DMS 273 treated with DMSO at 0.1 percent for 48 hours (cell line): ENCODE data around the gene MRPL36.

Source experiments
- DNase-seq: peaks from one replicate; lab custom pipeline; 2025; lab: John Stamatoyannopoulos, UW

MRPL36 gene

GRCh38 chr5:1764606-1764960, 35.1 kb downstream of the MRPL36 start:
- DNase-seq, result no peak

DNA sequence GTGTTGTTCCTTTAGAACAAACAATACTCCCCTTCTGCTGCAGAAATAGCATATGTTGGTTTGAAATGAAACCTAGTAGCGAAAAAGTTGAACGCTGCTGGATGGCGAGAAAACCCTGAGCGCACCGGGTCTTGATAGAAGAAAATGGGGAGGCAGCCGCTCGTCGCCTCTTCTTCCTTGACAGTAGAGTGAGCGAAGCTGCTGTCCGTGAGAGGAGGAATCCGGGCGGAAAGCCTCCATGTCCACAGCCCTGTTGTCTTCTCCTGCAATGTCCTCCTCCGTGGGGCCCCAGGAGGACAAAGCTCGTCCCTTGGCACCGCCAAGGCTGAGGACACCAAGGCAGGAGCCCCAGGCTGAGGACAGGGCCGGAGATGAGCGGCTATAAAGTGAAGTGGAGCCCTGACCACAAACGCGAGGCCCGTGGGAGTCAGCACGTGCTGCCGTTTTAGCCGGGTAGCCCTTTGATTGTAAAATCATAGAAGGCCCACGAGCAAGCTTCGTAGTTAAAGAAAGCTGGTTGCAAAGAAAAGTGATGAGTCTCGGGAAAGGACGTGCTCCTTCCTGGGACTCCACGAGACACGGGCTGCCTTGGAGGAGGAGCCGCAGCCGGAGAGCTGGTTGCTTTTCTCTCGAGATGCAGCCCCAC, 35.6 kb downstream of the MRPL36 start:
- DNase-seq, result no peak

GRCh38 chr5:1763548-1763911, 36.1 kb downstream of the MRPL36 start:
- DNase-seq, result no peak

DNA sequence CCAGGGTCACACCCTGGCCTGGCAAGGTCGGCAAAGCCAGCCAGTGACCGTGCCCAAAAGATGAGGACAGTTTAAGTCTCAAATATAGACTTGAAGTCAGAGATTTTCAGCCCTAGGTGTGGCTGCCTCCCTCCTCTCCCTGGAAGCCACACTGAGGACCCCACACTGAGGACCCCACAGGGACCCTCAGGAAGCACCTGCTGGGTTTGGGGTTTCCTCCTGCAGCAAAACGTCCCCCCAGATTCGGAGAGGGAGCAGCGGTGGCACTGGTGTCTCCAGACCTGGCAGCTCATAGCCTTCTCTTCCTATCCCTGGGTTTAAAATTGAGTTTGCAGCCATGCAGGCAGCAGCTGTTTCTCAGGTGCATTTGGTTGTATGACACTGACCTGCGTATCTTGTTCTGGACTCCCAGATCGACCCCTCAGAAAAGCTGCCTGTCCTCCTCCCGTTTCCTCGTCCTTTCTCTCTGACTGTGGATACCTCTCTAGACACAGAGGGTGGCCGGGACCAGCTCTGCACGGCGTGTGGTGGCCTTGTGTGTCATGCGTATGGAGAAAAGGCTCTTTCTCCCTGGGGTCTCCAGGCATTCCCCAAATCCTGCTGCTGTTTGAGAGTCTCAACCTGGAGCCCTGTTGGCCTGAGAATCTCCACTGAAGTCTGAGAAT, 36.6 kb downstream of the MRPL36 start:
- DNase-seq, result no peak

DNA sequence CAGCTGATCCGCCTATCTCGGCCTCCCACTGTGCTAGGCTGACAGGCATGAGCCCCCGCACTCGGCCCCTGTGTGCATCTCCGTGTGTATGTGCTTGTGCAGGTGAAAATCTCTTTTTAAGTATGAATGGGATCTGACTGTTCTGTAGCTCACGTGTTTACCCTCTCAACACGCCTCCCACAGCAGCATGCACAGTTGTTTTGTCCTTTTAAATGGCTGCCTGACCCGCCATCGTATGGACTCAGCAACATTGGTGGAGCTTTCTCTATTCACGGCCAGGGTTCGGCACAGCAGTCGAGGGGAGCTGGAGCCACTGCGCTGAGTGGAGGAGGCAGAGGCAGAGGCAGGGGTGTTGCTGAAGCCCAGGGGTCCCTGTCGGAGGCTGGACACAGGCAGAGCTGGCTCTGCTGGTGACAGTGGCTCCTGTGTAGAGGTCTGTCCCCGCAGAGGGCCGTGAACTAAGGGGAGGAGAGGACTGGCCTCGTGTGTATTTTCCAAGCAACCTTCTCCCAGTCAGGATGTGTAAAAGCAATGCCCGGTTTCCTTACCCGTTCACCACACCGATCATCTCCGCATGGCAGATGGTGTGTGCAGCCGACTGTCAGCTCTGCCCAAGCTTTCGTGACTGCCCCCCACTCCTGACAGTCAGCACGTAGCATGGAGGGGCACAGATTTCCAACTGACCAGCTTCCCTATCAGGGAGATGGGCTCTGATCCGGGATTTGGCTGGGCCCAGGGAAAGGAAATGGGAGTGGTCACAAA, 37.3 kb downstream of the MRPL36 start:
- no peak for DNase-seq

GRCh38 chr5:1761453-1761755, 38.2 kb downstream of the MRPL36 start:
- no peak for DNase-seq

- DNase-seq, result no peak
Observed at GRCh38 chr5:1760656-1761452, 38.8 kb downstream of the MRPL36 start.

DNA sequence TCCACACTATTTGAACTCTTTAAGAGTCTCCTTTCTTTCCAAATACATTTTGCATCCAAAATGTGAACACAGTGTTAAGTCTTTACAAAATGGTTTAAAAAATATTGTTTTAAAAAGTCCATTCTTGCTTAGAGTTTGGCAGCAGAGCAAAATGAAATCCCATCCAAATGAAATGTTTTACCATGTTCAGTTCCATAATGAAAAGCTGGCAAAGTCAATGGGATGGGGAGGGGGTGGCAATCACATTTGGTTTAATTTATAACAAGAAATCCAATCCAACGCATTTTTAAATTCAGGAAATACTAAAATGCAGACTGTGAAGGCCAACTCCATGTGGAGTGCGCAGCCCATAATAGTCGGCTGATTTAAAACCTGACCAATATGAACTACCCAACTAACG, 39.4 kb downstream of the MRPL36 start:
- DNase-seq, result no peak

DNA sequence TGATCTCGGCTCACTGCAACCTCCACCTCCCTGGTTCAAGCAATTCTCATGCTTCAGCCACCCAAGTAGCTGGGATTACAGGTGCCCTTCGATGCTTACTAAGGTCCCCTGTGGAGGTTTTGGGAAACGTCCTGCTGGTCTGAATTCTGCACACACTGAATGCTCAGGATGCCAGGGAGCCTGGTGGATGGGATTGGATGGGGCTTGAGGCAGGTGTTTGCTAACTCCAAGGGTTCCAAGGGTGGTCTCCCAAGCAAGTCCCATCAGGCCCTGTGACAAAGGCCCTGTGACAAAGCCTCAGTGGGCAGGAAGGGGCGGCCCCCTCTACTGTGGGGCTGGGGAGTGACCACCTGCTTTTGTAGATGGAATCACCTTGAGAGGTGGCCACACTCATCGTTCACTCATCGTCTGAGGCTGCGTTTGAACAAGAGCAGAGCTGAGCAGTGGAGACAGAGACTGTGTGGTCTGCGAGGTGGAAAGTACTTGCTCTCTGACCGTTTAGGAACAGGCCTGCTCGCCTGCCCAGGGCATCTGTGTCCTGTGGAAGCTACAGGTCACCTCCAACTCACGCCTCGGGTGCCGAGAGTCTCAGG, 40.2 kb downstream of the MRPL36 start:
- DNase-seq, result no peak

GRCh38 chr5:1758574-1758973, 41.1 kb downstream of the MRPL36 start:
- no peak for DNase-seq

- DNase-seq, result no peak
Observed at GRCh38 chr5:1757511-1757910, 42.1 kb downstream of the MRPL36 start.

- DNase-seq, result no peak
Observed at GRCh38 chr5:1756481-1756880, 43.2 kb downstream of the MRPL36 start.

GRCh38 chr5:1755321-1755949, 44.2 kb downstream of the MRPL36 start:
- DNase-seq, result no peak

DNA sequence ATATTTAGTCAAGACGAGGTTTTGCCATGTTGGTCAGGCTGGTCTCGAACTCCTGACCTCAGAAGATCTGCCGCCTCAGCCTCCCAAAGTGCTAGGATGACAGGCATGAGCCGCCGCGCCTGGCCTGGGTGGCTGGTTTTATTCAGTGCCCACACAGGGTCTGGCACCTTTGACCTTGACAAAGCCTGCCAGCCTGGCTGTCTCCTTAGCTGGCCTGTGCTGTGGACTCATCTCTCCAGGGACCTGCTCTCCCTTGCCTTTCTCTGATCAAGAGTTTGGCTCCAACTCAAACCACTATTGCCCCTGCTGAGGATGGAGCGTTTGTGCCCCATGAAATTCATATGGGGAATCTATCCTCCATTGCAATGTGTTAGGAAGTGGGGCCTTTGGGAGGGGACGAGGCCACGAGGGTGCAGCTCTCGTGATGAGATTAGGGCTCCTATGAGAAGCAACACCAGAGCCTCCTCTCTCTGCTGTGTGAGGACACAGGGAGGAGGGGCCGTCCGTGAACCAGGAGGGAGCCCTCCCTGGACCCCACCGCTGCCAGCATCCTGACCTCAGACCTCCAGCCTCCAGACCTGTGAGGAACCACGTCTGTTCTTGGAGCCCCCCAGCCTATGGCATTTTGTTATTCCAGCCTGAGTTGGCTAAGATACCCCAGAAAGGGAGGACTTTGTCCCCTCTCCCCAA, 45.0 kb downstream of the MRPL36 start:
- DNase-seq, result no peak

GRCh38 chr5:1753490-1753889, 46.1 kb downstream of the MRPL36 start:
- no peak for DNase-seq

DNA sequence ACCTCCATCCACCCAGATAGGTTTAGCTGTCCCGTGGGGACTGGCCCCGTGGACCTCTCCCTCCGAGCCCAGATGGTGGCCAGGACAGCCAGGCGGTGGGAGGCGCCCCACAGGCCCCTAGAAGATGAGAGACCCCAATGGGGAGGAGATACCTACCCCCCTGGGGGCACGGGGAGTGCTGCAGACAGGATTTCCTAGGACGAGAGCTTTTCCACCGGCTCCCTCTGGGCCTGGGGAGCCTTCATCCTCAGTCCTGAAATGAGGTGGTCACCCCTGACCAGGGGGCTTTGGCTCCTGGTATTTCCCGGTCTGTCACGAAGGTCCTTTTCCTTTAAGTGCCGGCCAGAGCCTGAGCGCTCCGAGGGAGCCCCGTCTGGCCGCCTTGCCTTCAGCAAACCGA, 46.8 kb downstream of the MRPL36 start:
- DNase-seq, result no peak

DNA sequence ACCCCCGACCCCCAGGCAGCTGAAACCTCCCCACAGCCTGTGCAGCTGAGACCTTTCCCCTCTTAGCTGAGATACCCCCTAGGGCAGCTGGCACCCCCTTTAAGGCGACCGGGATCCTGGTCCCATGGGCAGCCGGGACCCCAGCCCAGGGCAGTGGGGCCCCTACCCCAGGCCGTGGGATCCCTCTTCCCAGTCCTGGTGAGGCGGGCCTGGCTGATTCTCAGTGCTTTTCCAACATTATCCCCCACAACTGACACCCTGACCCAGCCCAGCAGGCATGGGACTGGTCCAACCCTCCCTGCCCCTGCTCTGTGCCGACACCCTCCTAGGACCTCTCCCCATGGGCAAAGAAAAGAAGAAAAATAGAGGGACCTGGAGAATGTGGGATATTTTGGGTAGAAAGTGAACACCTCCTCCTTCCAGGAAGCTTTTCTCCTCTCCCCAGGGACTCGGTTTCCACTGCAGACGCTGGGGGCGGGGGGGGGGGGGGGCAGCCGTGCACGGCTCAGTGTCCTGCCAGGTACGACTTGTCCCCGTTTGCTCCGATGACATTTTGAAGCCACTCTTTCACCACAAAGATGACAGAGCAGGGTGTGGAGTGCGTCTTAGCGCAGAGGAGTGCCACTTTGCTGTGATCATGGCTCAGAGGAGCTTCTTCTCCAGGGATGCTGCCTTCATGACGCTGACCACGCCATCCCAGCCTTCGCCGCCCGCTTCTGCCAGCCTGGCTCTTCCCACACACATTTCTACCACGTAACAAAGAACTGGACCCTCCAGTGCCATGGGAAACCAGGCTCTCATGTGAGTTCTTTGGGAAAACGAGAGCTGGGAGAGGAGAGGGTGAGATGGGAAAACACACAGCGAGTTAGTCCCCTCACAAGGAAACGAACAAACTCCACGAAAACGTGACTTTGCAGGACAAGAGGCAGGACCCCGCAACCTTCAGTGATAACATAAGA, 47.5 kb downstream of the MRPL36 start:
- no peak for DNase-seq

- DNase-seq, result no peak
Observed at GRCh38 chr5:1751026-1751863, 48.4 kb downstream of the MRPL36 start.

DNA sequence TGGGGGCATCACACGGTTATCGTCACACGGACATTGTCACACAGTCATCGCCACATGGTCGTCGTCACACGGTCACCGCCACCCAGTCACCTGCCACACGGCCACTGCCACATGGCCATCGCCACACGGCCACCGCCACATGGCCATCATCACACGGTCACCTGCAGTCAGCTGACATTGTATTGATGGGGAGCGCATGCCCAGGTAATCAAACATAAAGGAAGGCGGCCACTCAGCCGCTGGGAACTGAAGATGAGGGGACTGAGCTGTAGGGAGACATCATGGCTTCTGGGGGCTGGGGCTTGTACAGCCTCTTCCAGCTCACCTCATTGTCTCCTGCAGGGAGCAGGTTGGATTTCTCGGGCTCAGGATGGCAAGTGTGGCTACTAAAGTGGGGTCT, 49.2 kb downstream of the MRPL36 start:
- no peak for DNase-seq
